ENCODE results near the gene MBLAC1.

Gene MBLAC1

GRCh38 chr7:100098913-100099312 is 27.9 kb upstream of the MBLAC1 start:
- no peak for DNase-seq (ENCODE audit: low read depth)

GRCh38 chr7:100099452-100099851 is 27.3 kb upstream of the MBLAC1 start:
- DNase-seq (ENCODE audit: low read depth): no peak

DNA sequence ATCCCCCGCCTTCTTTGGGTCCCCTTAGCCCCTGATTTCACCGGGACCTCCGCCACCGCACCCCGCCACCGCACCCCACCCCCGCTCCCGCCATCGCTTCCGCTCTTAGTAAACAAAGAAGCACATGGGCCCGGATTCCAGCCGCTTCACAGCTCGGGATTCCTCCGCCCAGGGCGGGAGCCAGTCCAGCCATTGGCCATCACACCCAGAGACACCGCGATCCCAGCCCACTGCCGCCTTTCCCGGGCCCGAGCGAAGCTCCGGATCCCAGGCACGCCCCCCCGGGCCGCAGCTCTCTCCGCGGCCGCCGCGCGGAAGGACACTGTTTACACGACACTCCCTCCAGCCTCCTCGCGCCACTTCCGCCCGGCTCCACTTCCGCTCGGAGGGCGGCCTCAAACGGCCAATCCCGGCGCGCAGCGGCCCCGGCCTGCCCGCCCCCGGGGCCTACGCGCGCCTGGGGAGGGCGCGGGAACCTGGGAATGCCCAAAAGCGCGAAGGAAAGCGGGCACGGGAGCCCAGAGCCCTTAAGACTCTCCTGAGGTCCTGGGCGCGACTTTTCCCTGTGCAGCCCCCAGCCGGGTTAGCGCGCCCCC is 26.2 kb upstream of the MBLAC1 start:
- DNase-seq (ENCODE audit: low read depth): peak; percentile 67

DNA sequence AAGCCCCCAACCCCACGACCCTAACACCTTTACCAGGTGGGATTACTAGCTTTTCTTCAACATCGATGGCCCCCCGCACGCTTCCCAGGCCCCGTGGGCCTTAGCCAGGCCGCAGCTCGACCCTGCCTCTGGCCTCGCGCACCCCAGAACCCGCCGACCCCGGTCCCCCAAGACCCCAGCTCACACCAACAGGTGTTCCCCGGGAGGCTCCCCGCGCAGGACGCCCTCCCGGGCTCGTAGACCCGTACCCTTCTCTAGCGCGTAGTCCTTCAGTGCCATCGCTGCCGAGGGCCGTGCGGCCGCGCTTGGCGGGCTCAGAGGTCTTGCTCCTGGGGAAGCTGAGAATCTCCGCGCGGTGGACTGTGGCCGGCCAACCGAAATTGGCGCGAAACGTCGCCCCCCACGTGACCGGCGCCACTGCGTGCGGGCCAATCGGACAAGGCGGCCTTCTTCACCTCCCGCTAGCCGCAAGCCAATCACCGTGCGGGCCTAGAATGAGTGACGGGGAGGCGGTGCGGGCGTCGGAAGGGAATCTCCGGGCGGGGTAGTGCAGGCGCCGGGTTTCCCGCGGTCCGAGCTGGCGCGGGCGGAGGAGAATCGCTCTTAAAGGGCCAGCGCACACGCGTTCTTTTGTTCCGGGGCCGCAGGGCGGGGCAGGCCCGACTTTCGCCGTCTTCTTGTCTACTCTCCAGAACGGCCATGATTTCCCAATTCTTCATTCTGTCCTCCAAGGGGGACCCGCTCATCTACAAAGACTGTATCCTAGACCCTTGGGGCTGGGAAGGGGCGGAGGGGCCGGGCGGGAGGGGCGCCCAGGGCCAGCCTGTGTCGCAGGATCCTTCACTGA is 25.5 kb upstream of the MBLAC1 start, which contains the start of the genes AP4M1 and MCM7:
Gene AP4M1 (plus strand): TSS at position 628 of the 847 bp plus-strand sequence. CDS start 72 bp downstream, at position 700.
Gene MCM7 (minus strand): TSS at position 382 of the 847 bp plus-strand sequence. CDS start 103 bp downstream, at position 279.
- DNase-seq (ENCODE audit: low read depth): peak; percentile 89

DNA sequence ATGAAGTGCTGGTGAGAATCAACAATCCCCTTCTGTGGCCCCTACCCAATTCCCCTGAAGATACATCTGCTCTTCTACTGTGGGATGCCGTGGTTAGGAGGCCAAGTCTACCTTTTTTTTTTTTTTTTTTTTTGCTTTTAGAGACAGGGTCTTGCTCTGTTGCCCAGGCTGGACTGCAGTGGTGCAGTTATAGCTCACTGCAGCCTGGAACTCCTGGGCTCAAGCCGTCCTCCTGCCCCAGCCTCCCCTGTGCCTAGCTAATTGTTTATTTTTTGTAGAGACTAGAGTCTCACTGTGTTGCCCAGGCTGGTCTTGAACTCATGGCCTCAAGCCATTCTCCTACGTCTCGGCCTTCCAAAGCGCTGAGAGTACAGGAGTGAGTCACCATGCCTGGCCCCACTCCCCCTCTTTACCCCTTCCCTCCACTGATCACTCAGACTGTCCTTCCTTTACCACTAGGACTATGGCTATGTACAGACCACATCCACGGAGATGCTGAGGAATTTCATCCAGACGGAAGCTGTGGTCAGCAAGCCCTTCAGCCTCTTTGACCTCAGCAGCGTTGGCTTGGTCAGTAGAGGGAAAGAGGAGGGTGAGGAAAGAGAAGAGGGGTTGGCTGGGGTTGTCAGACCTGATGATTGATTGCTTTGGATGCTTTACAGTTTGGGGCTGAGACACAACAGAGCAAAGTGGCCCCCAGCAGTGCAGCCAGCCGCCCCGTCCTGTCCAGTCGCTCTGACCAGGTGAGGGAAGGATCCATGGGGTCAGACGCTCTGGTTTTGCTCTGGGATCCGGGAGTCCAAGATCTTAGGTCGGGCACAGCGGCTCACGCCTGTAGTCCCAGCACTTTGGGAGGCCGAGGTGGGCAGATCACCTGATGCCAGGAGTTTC is 23.6 kb upstream of the MBLAC1 start:
- no peak for DNase-seq (ENCODE audit: low read depth)

GRCh38 chr7:100105534-100105933 is 21.2 kb upstream of the MBLAC1 start:
- DNase-seq (ENCODE audit: low read depth): no peak

- no peak for DNase-seq (ENCODE audit: low read depth)
Measured at GRCh38 chr7:100106633-100107032, 20.1 kb upstream of the MBLAC1 start.

DNA sequence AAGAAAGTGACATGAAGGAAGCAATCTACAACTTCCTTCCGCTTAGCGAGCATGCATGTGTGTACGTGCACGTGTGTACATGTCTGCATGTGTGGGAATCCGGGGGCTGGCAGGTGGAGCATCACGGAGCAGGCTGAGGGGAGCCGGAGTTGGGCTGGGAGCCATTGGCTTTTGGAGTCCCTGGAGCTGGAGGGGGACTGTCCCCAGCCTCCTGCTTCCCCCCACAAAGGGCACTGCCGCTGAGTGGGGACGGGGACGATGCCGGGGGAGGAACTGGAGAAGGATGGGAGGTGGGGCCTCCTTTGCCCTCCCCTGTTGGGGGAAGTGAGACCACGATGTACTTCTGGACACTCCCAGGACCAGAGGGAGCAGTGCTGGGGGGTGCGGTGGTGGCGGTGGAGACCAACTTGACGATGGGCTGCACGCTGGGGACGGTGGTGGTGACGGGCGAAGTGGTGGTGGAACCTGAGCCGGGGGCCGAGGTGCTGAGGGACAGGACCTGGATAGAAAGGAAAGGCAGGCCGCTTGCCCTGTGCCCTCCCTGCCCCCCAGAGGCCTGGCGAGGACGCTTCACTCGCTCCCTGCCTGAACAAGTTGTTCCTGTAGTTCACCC is 19.5 kb upstream of the MBLAC1 start:
- no peak for DNase-seq (ENCODE audit: low read depth)

GRCh38 chr7:100107890-100108289 is 18.9 kb upstream of the MBLAC1 start:
- DNase-seq (ENCODE audit: low read depth): no peak

DNA sequence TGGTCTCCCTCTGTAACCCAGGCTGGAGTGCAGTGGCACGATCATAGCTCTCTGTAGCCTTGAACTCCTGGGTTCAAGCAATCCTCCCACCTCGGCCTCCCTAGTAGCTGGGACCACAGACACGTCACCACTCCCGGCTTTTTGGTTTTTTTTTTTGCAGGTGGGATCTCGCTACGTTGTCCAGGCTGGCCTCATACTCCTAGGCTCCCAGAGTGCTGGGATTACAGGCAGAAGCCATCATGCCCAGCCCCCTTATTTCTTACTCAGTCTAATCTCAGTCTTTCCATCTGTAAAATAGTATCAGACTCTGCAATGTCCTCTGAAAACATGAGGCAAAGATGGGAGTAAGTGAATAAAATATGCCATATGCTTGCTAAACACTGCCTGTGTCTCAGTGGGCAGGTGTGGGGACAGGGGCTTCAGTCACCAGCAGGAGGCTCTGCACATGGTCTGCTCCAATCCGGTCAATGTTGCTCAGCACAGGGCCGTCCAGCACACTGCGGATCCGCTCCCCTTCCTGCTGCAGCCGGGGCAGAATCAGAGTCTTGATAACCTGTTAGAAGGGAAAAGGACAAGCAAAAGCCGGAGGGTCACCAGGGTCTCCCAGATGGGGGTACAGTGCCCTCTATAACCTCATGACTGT is 17.1 kb upstream of the MBLAC1 start:
- DNase-seq (ENCODE audit: low read depth): no peak

- DNase-seq (ENCODE audit: low read depth): no peak
Measured at GRCh38 chr7:100111156-100111555, 15.6 kb upstream of the MBLAC1 start.

- no peak for DNase-seq (ENCODE audit: low read depth)
Measured at GRCh38 chr7:100111914-100112313, 14.9 kb upstream of the MBLAC1 start.

GRCh38 chr7:100115026-100115425 is 11.7 kb upstream of the MBLAC1 start:
- no peak for DNase-seq (ENCODE audit: low read depth)

DNA sequence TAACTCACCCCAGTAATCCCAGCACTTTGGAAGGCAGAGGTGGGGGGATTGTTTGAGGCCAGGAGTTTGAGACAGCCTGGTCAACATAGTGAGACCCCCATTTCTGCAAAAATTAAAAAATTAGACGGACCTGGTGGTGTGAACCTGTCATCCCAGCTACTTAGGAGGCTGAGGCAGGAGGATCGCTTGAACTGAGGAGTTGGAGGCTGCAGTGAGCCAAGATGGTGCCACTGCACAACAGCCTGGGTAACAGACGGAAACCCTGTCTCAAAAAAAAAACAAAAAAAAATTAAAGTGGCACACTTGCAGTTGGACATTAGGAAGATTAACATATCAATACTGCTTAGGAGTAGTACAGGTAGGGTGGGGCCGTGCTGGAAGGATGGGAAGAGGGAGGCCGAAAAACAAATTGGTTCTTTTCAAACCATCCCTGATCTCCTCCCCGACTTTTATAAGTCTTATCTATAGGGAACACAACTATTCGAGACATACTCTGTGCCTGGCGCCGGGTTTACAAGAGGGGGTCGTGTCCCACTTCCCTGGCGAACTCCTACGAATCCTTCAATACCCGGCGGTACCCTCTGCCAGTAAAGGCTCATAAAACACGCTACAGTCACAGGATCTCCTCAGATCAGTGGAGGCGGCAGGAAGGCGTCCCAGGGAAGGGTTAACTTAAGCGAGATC is 8.2 kb upstream of the MBLAC1 start:
- no peak for DNase-seq (ENCODE audit: low read depth)

DNA sequence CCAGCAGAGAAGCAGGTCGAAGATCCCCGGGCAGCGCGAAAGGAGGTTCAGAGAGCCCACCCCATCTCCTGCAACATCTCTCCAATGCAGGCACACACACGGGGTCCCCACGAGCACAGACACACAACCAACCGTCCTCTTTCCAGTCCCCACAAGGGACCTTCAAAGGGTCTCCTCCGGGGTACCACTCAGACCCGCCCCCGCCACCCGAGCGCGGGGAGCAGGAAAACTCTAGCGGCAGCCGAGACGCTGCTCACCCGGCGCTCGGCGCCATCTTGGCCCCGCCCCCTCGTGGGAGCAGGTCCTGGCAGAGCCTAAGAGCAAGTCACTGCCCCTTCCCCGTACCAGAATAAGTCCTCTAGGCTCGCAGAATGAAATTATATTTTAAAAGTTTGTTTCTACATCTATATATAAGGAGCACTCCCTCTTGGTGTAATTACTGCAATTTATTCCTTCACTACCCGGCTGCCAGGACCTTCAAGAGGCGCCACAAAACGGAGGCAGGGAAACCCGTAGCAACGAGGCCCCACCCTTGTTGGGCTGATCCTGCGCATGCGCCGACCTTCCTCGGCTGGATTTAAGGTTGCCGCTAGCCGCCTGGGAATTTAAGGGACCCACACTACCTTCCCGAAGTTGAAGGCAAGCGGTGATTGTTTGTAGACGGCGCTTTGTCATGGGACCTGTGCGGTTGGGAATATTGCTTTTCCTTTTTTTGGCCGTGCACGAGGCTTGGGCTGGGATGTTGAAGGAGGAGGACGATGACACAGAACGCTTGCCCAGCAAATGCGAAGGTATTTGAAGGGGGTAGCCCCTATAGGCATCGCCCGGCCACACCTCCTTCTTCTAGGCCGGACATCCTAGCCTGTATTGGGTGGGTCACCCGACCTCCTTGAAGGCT is 7.4 kb upstream of the MBLAC1 start, which contains the start of the genes CNPY4 and TAF6:
Gene CNPY4 (plus strand): TSS at position 563 of the 898 bp plus-strand sequence. CDS start 111 bp downstream, at position 674.
Gene TAF6 (minus strand): TSS at position 287 of the 898 bp plus-strand sequence. CDS start 5,149 bp downstream, outside the sequence.
- DNase-seq (ENCODE audit: low read depth): peak; percentile 87

- DNase-seq (ENCODE audit: low read depth): no peak
Measured at GRCh38 chr7:100119970-100120732, 6.6 kb upstream of the MBLAC1 start.

DNA sequence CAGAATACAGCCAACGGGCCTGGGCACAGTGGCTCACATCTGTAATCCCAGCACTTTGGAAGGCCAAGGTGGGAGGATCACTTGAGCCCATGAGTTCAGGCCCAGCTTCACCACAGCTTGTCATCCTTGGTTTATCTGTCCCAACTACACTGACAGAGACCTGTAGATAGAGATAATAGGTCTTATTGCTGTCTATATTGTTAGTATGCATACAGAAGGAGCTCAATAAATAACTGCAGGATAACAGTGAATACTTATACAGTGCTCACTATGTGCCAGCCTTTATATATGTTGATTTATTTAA is 6.1 kb upstream of the MBLAC1 start:
- no peak for DNase-seq (ENCODE audit: low read depth)

- no peak for DNase-seq (ENCODE audit: low read depth)
Measured at GRCh38 chr7:100122067-100122466, 4.7 kb upstream of the MBLAC1 start.

- DNase-seq (ENCODE audit: low read depth): no peak
Measured at GRCh38 chr7:100122568-100122967, 4.2 kb upstream of the MBLAC1 start.
